HepG2 (cell line): ENCODE results near the gene COX4I2. TPM values are rescaled to one million over a fixed set of nuclear protein-coding genes. Genes with fewer than 3 reads are reported as not detected.

Source experiments
- HDAC6 ChIP-seq: fragments of 200-600 bp; sonication (generic); IDR thresholded peaks from 2 replicates; pipeline ENCODE4 v1.7.0; 2017; ENCODE audit warnings: mild to moderate bottlenecking, antibody characterized with exemption, low read length, low read depth
- HHEX ChIP-seq: IDR thresholded peaks from 2 replicates; pipeline ENCODE4 v1.6.1; 2016; ENCODE audit warnings: control low read depth
- HNRNPL ChIP-seq: fragments of 200-400 bp; formaldehyde crosslinking; IDR thresholded peaks from 2 replicates; pipeline ENCODE4 v1.6.1; 2017; ENCODE audit warnings: mild to moderate bottlenecking, low read depth, low read length
- KLF16 ChIP-seq, 2 experiments: sonication (generic) in 1 of 2; formaldehyde crosslinking in 1 of 2; IDR thresholded peaks; 2 replicates each; pipeline versions ENCODE4 v1.6.1 to v1.8.0; 2016 to 2023; ENCODE audit warnings: missing genetic modification reagents in 2 of 2, missing compliant biosample characterization in 1 of 2
- MEF2D ChIP-seq: sonication (generic); formaldehyde crosslinking; IDR thresholded peaks from 2 replicates; pipeline ENCODE4 v1.5.1; 2020; ENCODE audit warnings: mild to moderate bottlenecking, missing genetic modification reagents
- NCOA5 ChIP-seq: sonication (generic); formaldehyde crosslinking; IDR thresholded peaks from 2 replicates; pipeline ENCODE4 v1.4.0; 2020; ENCODE audit warnings: missing genetic modification reagents
- NFE2 ChIP-seq: sonication (generic); formaldehyde crosslinking; IDR thresholded peaks from 2 replicates; pipeline ENCODE4 v1.4.0; 2020; ENCODE audit warnings: missing genetic modification reagents
- NFYB ChIP-seq: sonication (generic); formaldehyde crosslinking; IDR thresholded peaks from 2 replicates; pipeline ENCODE4 v1.4.0; 2020; ENCODE audit warnings: missing genetic modification reagents
- RARG ChIP-seq: sonication (generic); formaldehyde crosslinking; IDR thresholded peaks from 2 replicates; pipeline ENCODE4 v1.4.0; 2020; ENCODE audit warnings: low read depth, mild to moderate bottlenecking, missing genetic modification reagents
- SETDB1 ChIP-seq: sonication (generic); formaldehyde crosslinking; IDR thresholded peaks from 2 replicates; pipeline ENCODE4 v1.5.1; 2020; ENCODE audit warnings: missing genetic modification reagents, mild to moderate bottlenecking, borderline replicate concordance
- TERF1 ChIP-seq: sonication (generic); formaldehyde crosslinking; IDR thresholded peaks from 2 replicates; pipeline ENCODE4 v1.8.0; 2022; ENCODE audit warnings: mild to moderate bottlenecking, missing genetic modification reagents, moderate library complexity
- ZGPAT ChIP-seq: IDR thresholded peaks from 2 replicates; pipeline ENCODE4 v1.6.1; 2016; ENCODE audit warnings: mild to moderate bottlenecking
- ZNF549 ChIP-seq: sonication (generic); formaldehyde crosslinking; IDR thresholded peaks from 2 replicates; pipeline ENCODE4 v1.5.0; 2020; ENCODE audit warnings: missing genetic modification reagents
- ZNF577 ChIP-seq: sonication (generic); formaldehyde crosslinking; IDR thresholded peaks from 2 replicates; pipeline ENCODE4 v1.4.0; 2020; ENCODE audit warnings: mild to moderate bottlenecking, low read depth, missing genetic modification reagents, borderline replicate concordance
- ZNF672 ChIP-seq: sonication (generic); formaldehyde crosslinking; IDR thresholded peaks from 2 replicates; pipeline ENCODE4 v1.8.1; 2022; ENCODE audit warnings: missing genetic modification reagents
- polyA plus RNA-seq, 8 experiments: library from polyadenylated mRNA; depleted of rRNA in 3 of 8; stranded (reverse) in 7 of 8; unstranded in 1 of 8; fragments of >200 nt; fragmentation: Illumina TruSeq in 4 of 8; extraction: Trizol in 4 of 8; gene quantifications; 2 replicates each; pipeline versions ENCODE4 v1.2.1 to v1.2.3, GENCODE V29; 2011 to 2016; ENCODE audit warnings: low read depth in 4 of 8, missing spikeins in 1 of 8, mixed read lengths in 1 of 8; ENCODE audit not compliant: insufficient read depth in 1 of 8
- total RNA-seq, 5 experiments: library from RNA; depleted of rRNA; stranded (reverse); fragments of >200 nt; fragmentation: Illumina TruSeq; extraction: Trizol; gene quantifications; 2 replicates each; pipeline ENCODE4 v1.2.3, GENCODE V29; 2016; ENCODE audit warnings: low read depth in 1 of 5
- TF ChIP-seq, protein P1 (sequence below): sonication (generic); formaldehyde crosslinking; IDR thresholded peaks from 2 replicates; pipeline ENCODE4 v1.5.0; 2020; ENCODE audit warnings: mild to moderate bottlenecking, missing genetic modification reagents
- TF ChIP-seq, protein P2 (sequence below): sonication (generic); formaldehyde crosslinking; IDR thresholded peaks from 2 replicates; pipeline ENCODE4 v1.9.0; 2021; ENCODE audit warnings: missing genetic modification reagents, borderline replicate concordance
- TF ChIP-seq, protein P3 (sequence below): sonication (generic); formaldehyde crosslinking; IDR thresholded peaks from 2 replicates; pipeline ENCODE4 v1.4.0; 2020; ENCODE audit warnings: missing genetic modification reagents, low read depth, mild to moderate bottlenecking, borderline replicate concordance
- TF ChIP-seq, protein P4 (sequence below): sonication (generic); formaldehyde crosslinking; IDR thresholded peaks from 2 replicates; pipeline ENCODE4 v1.4.0; 2020; ENCODE audit warnings: missing genetic modification reagents
- TF ChIP-seq, protein P5 (sequence below): sonication (generic); IDR thresholded peaks from 2 replicates; pipeline ENCODE4 v1.6.1; 2016; ENCODE audit warnings: low read depth, borderline replicate concordance

COX4I2 gene
- total and polyA plus RNA-seq, 2 of the 13 experiments (the other 11 are each of a cell fraction or from before 2014, with no cell fraction given), result 1.1 TPM; not detected in 1

GRCh38 chr20:31608251-31608945, 29.3 kb upstream of the COX4I2 start (continued):
- TF ChIP-seq KLF16 (CRISPR knock-in tag; IDR thresholded peaks at IDR 0.05) (peak in 1 of 2 experiments; percentile 100; a peak in 2 of 4 replicates), HHEX (peak; percentile 79), ZNF549 (CRISPR knock-in tag) (no peak), ZNF577 (CRISPR knock-in tag) (no peak), ZGPAT (peak; percentile 100), RARG (0 out of 2 replicates have a peak, but pooled peaks have one; percentile 96), MEF2D (CRISPR knock-in tag) (peak; percentile 97), HNRNPL (peak; percentile 96), NCOA5 (0 out of 2 replicates have a peak, but pooled peaks have one; percentile 81), ZNF672 (no peak), NFYB (CRISPR knock-in tag) (peak; percentile 60), TERF1 (CRISPR knock-in tag) (peak; percentile 92; the same call in 1 of the 2 replicates), NFE2 (CRISPR knock-in tag) (no peak), HDAC6 (no peak), SETDB1 (CRISPR knock-in tag) (no peak)
- TF ChIP-seq, protein P1, sequence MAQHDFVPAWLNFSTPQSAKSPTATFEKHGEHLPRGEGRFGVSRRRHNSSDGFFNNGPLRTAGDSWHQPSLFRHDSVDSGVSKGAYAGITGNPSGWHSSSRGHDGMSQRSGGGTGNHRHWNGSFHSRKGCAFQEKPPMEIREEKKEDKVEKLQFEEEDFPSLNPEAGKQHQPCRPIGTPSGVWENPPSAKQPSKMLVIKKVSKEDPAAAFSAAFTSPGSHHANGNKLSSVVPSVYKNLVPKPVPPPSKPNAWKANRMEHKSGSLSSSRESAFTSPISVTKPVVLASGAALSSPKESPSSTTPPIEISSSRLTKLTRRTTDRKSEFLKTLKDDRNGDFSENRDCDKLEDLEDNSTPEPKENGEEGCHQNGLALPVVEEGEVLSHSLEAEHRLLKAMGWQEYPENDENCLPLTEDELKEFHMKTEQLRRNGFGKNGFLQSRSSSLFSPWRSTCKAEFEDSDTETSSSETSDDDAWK, result no peak
- TF ChIP-seq, protein P2, sequence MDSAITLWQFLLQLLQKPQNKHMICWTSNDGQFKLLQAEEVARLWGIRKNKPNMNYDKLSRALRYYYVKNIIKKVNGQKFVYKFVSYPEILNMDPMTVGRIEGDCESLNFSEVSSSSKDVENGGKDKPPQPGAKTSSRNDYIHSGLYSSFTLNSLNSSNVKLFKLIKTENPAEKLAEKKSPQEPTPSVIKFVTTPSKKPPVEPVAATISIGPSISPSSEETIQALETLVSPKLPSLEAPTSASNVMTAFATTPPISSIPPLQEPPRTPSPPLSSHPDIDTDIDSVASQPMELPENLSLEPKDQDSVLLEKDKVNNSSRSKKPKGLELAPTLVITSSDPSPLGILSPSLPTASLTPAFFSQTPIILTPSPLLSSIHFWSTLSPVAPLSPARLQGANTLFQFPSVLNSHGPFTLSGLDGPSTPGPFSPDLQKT (CRISPR knock-in tag), result peak; percentile 86; the same call in 1 of the 2 replicates
- TF ChIP-seq, protein P3, sequence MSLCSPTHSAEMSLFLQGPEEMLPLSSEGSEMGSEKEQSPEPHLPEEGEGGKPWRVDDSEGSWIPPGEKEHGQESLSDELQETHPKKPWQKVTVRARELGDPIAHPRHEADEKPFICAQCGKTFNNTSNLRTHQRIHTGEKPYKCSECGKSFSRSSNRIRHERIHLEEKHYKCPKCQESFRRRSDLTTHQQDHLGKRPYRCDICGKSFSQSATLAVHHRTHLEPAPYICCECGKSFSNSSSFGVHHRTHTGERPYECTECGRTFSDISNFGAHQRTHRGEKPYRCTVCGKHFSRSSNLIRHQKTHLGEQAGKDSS (CRISPR knock-in tag), result peak; percentile 97
- TF ChIP-seq, protein P4, sequence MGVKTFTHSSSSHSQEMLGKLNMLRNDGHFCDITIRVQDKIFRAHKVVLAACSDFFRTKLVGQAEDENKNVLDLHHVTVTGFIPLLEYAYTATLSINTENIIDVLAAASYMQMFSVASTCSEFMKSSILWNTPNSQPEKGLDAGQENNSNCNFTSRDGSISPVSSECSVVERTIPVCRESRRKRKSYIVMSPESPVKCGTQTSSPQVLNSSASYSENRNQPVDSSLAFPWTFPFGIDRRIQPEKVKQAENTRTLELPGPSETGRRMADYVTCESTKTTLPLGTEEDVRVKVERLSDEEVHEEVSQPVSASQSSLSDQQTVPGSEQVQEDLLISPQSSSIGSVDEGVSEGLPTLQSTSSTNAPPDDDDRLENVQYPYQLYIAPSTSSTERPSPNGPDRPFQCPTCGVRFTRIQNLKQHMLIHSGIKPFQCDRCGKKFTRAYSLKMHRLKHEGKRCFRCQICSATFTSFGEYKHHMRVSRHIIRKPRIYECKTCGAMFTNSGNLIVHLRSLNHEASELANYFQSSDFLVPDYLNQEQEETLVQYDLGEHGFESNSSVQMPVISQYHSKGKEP (CRISPR knock-in tag), result peak; percentile 90
- TF ChIP-seq, protein P5, sequence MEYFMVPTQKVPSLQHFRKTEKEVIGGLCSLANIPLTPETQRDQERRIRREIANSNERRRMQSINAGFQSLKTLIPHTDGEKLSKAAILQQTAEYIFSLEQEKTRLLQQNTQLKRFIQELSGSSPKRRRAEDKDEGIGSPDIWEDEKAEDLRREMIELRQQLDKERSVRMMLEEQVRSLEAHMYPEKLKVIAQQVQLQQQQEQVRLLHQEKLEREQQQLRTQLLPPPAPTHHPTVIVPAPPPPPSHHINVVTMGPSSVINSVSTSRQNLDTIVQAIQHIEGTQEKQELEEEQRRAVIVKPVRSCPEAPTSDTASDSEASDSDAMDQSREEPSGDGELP, result peak; percentile 100
